ENCODE measurements around the gene TRPM3. TPM values are rescaled to one million over a fixed set of nuclear protein-coding genes. Genes with fewer than 3 reads are reported as not detected.

TRPM3 gene
- total RNA-seq, 1 donor from 2014 or later, result 0.38 TPM

- DNase-seq (ENCODE audit: low spot score) (no peak), ATAC-seq (no peak)
Measured at GRCh38 chr9:70539526-70539925, 581.9 kb downstream of the TRPM3 start.

DNA sequence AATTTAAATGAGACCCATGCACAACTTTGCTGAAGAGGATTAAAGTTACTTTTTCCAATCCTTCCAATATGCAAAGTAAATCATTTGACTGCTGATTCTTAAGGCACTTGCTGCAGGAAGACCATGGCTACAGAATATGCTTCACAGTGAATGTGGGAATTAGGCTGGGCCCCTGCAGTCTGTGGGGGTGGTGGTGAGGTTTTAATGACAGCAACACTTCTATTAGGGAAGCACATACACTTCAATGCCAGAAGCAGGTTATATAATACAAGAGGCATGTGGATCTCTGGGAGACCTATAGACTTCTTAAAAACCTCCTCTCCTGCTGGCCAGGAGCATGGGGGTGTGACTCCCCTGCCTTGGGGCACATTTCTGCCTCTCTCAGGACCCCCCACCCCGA lies 582.4 kb downstream of the TRPM3 start:
- no peak for DNase-seq (ENCODE audit: low spot score)
- ATAC-seq, result no peak

GRCh38 chr9:70537084-70537483 lies 584.3 kb downstream of the TRPM3 start:
- ATAC-seq (no peak), DNase-seq (ENCODE audit: low spot score) (no peak)

DNA sequence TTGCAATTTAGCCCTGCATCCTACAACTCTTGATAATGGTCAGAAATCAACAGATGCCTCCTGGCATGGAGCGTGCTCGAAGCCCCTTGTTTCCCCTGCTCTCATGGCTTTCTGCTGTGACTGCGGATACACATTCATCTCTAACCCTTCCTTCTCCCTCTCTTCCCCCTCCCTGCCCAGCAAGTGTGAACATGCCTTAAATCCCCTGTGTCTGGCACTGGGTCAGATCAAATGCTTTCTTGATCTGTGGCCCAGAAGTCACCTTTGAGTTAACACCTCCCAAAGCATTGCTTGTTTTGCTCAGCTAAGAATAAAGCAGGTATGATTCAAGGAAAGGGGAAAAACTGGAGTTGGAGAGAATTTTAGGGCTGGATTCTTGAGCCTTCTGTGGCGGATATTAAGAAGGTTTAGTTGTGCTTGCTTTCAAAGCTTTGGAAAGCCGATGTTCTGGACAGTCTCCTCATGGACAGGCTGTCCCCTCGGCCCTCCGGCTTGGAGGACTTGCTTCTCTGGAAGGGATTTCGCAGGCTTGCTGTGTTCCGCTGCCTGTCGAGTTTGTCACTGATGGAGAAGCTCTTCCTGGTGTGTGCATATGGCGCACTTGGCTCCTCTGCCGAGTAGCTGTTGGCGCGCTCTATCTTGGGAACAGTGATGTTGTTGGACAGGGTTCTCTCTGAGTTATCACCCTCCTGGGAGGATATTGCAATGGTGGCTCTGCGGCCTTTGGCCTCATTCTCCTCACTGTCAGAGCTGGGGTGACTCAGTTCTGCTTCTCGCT lies 585.7 kb downstream of the TRPM3 start:
- no peak for ATAC-seq
- no peak for DNase-seq (ENCODE audit: low spot score)

DNA sequence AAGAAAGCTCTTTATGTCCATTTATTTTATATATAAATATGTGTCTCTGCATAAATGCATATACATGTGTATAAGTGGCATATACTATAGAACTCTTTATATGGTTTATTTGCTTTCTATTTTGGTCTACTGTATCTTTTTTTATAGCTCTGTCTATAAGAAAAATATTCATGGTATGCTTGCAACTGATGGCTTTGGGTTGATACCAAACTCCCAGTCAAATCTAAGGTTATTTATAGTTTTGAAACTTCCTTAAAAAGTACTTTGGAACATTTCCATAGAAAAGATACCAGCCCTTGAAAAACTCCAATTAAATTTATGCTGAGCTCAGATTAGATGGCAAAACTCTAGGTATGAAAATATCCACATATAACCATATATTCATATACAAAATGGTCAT lies 587.0 kb downstream of the TRPM3 start:
- no peak for ATAC-seq
- no peak for DNase-seq (ENCODE audit: low spot score)

DNA sequence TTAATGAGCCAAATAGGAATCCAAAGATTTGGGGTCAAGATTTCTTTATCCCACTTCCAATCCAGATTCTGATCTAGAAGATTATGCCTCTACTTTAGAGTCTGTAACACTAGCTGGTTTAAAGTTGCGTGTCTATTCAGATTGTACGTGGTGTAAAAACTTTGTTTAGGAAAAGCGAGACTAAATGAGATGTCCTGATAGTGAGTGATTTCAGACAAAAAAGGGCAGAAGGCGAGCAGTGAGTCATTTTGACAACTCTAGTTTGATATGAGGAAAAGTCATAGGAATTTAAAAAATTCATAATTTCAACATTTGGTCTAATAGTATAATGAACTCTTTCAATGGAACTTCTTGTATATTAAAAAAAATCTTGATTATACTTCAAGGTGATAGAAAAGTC lies 587.4 kb downstream of the TRPM3 start:
- ATAC-seq, result no peak
- DNase-seq (ENCODE audit: low spot score), result no peak

GRCh38 chr9:70533492-70533891 lies 587.9 kb downstream of the TRPM3 start:
- DNase-seq (ENCODE audit: low spot score) (no peak), ATAC-seq (no peak)

DNA sequence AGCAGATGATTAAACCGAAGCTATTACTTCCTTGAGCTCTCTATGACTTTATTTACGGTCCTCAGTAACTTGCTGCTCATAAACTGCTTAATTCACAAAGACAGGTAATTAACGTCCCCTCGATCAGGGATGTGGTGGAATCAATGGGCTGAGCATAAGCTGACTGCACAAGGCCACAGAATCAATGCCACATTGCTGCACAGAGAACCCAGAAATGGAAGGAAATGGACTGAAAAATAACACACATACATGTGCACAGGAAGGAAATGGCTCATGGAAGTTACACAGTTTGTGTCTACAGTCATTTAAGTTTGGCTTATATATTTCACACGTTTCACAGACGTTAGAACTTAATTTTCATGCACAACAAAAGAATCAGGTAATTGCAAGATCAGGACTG lies 588.7 kb downstream of the TRPM3 start:
- no peak for ATAC-seq
- no peak for DNase-seq (ENCODE audit: low spot score)

GRCh38 chr9:70531311-70531710 lies 590.1 kb downstream of the TRPM3 start:
- DNase-seq (ENCODE audit: low spot score) (no peak), ATAC-seq (no peak)

DNA sequence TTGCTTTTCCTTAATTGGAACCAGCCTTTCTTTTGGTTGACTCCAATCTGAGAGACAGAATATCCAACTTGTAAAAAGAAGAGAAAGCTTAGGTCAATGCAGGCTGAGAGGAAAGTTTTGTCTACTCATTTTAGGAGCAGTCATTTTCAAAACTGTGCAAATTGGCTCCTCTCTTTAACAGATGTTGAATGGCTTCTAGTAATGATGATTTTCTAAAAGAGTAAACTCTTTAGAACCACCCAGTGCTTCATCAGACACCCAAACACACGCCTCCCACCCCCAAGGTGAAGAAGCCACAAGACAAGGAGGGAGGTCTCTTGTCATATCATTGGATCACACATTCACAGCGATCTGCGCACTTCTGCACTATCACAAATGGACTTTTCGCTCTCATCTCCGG lies 590.7 kb downstream of the TRPM3 start:
- ATAC-seq, result no peak
- DNase-seq (ENCODE audit: low spot score), result no peak

- DNase-seq (ENCODE audit: low spot score) (no peak), ATAC-seq (no peak)
Measured at GRCh38 chr9:70529833-70530232, 591.6 kb downstream of the TRPM3 start.

DNA sequence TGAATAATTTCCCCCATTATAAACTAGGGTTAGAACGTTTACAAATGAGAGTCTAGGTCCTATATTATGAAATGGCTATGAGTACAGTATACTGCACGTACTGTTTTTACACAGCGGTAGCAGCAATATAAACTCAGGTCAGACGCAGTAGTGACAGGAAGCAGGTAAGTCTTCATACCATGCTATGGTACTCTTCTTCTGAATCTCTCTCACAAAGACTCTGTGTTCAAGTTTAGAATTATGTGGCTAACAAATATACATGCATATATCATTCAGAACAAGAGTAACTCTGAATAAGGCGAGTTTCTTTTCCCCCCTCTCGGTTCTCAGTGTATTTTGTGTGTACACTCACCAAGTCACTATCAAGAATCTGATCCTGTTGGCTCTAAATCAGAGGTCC lies 592.0 kb downstream of the TRPM3 start:
- ATAC-seq, result no peak
- DNase-seq (ENCODE audit: low spot score), result no peak

- DNase-seq (ENCODE audit: low spot score) (no peak), ATAC-seq (no peak)
Measured at GRCh38 chr9:70526902-70527301, 594.5 kb downstream of the TRPM3 start.

GRCh38 chr9:70525519-70525918 lies 595.9 kb downstream of the TRPM3 start:
- DNase-seq (ENCODE audit: low spot score), result no peak
- no peak for ATAC-seq

GRCh38 chr9:70519912-70520724 lies 601.3 kb downstream of the TRPM3 start:
- DNase-seq (ENCODE audit: low spot score), result no peak
- ATAC-seq, result no peak

DNA sequence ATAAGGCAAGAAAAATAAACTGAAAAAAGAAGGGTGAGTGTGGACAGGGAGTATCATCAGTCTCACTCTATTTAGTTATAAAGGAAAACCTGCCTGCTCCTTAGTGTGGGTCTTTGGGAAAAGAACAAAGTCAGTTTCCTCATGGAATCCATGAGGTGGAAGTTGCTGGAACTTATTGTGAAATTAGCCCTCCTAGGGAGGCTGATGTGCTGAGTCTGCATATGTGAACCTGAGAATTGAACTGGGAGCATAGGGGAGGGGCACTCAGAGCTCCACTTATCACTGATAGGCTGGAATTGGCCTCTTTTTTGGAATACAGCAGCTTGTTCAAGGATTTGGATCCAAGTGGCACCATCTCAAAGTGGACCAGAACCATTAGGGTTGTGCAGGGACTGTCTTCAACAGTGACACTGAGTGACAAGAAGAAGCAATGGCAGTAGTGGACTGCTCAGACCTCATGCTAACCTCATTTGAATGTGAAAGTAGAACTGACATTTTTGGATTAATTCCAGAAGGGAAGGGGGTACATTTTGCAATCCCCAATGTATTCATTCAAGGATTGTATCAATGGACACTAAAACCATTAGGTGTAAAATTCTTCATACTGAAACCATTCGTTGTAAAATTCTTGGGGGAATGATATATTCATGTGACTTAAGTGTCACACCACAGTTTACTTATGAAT lies 603.4 kb downstream of the TRPM3 start:
- ATAC-seq, result no peak
- no peak for DNase-seq (ENCODE audit: low spot score)

DNA sequence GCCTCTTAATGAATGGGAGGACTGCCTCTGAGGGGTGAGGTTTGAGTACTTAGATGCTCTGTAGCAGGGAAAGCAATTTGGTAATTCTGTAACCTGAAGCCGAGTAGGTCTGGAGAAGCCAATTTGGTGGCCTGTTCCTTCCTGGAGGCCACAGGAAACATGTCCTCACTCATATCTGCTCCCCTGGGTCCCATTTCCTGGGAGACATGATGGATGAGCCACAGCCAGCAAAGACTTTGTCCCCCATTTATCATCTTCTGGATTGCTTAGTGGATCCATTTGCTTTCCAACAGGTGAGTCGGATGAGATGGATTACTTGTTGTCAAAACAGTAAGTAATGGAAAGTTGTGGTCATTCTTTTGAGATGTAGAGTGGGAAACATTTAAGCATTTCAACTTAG lies 607.1 kb downstream of the TRPM3 start:
- DNase-seq (ENCODE audit: low spot score) (no peak), ATAC-seq (no peak)

DNA sequence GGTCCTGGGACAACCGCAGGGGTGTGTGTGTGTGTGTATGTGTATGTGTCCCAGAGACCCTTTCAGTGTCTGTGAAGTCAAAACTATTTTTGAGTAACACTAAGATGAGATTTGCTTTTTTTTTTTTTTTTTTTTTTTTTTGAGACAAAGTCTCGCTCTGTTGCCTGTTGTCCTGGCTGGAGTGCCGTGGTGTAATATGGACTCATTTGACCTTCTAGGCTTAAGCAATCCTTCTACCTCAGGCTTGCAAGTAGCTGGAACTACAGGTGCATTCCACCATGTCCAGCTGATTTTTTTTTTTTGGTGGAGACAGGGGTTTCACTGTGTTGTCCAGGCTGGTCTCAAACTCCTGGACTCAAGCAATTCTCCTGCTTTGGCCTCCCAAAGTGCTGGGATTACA lies 609.6 kb downstream of the TRPM3 start:
- DNase-seq (ENCODE audit: low spot score) (no peak), ATAC-seq (peak; percentile 97)

GRCh38 chr9:70510157-70510770 lies 611.2 kb downstream of the TRPM3 start:
- ATAC-seq (peak; percentile 77), DNase-seq (ENCODE audit: low spot score) (peak; percentile 52)

DNA sequence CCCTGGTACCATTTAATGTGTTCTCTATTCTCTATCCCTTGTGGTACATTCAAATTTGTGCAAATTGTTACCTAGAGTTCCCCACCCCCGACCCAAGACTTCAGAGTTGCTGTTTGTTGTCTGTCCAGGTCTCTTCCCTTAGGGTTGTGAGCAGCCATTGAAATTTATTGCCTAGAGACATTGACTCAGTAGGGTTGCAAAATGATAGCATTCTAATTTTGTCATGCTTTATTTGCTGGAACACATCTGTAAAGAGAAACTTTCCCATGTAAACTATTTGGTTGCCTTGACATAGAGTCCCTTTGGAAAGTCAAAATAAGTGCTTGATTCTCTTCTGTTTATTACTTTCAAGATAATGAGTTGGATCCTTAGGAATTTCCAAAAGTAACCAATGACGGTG lies 615.3 kb downstream of the TRPM3 start:
- ATAC-seq (no peak), DNase-seq (ENCODE audit: low spot score) (no peak)

- ATAC-seq, result no peak
- DNase-seq (ENCODE audit: low spot score), result no peak
Measured at GRCh38 chr9:70504834-70505233, 616.6 kb downstream of the TRPM3 start.

All from left lobe of liver (tissue), 2 donors.